IPS-20b (cell line): ENCODE data around the gene LIMK1.
"Not testable (repeated sequence)": the region's sequence is repeated elsewhere in the genome, so short reads cannot be mapped to it uniquely, and the experiment has no call there.

ENCODE experiments used
- H3K27ac ChIP-seq: one replicate; pipeline ENCODE4 v1.5.1; 2013; ENCODE audit warnings: low read length
- H3K27me3 ChIP-seq: 2 replicates; pipeline ENCODE4 v1.6.1; 2013; ENCODE audit warnings: mild to moderate bottlenecking, low read length, inconsistent platforms; ENCODE audit not compliant: insufficient read depth
- H3K36me3 ChIP-seq: 2 replicates; pipeline ENCODE4 v1.6.1; 2013; ENCODE audit warnings: low read depth, mild to moderate bottlenecking, inconsistent platforms, low read length, moderate library complexity; ENCODE audit not compliant: insufficient read depth
- H3K4me1 ChIP-seq: 2 replicates; pipeline ENCODE4 v1.6.1; 2013; ENCODE audit warnings: mild to moderate bottlenecking, control low read depth, inconsistent platforms, low read length, moderate library complexity; ENCODE audit not compliant: insufficient read depth
- H3K4me3 ChIP-seq: 2 replicates; pipeline ENCODE4 v1.5.1; 2013; ENCODE audit warnings: mild to moderate bottlenecking, low read length, inconsistent platforms
- H3K9ac ChIP-seq: 2 replicates; pipeline ENCODE4 v1.6.1; 2013; ENCODE audit warnings: low read depth, mild to moderate bottlenecking, inconsistent platforms, low read length, moderate library complexity
- H3K9me3 ChIP-seq: 2 replicates; pipeline ENCODE4 v1.6.1; 2013; ENCODE audit warnings: mild to moderate bottlenecking, low read depth, low read length, inconsistent platforms; ENCODE audit not compliant: insufficient read depth

Gene LIMK1

GRCh38 chr7:74143383-74143782 is 59.8 kb downstream of the LIMK1 start:
- no peak overlapping the region for H3K27ac ChIP-seq
- H3K27me3 ChIP-seq = no peaks in the 10 kb centered on the region
- peaks cover 10% of the 10 kb centered on the region; the same call in 1 of the 2 replicates for H3K4me1 ChIP-seq
- H3K9ac ChIP-seq = no peak overlapping the region
- H3K4me3 ChIP-seq = no peak overlapping the region
- H3K9me3 ChIP-seq = no peaks in the 10 kb centered on the region; the same call in 1 of the 2 replicates
- H3K36me3 ChIP-seq = no peaks in the 10 kb centered on the region

- Histone ChIP-seq H3K4me1 (no peaks in the 10 kb centered on the region), H3K27ac (no peak overlapping the region), H3K27me3 (no peaks in the 10 kb centered on the region), H3K9ac (no peak overlapping the region), H3K4me3 (no peak overlapping the region), H3K36me3 (no peaks in the 10 kb centered on the region), H3K9me3 (no peaks in the 10 kb centered on the region; the same call in 1 of the 2 replicates)
Observed at GRCh38 chr7:74148491-74148890, 64.9 kb downstream of the LIMK1 start.

- Histone ChIP-seq H3K9ac (no peak overlapping the region), H3K27ac (no peak overlapping the region), H3K36me3 (no peaks in the 10 kb centered on the region), H3K9me3 (no peaks in the 10 kb centered on the region; the same call in 1 of the 2 replicates), H3K4me1 (no peaks in the 10 kb centered on the region), H3K27me3 (no peaks in the 10 kb centered on the region), H3K4me3 (no peak overlapping the region)
Observed at GRCh38 chr7:74149071-74149470, 65.5 kb downstream of the LIMK1 start.

GRCh38 chr7:74149603-74150002 is 66.0 kb downstream of the LIMK1 start:
- no peaks in the 10 kb centered on the region for H3K36me3 ChIP-seq
- no peak overlapping the region for H3K9ac ChIP-seq
- no peaks in the 10 kb centered on the region for H3K4me1 ChIP-seq
- no peak overlapping the region for H3K27ac ChIP-seq
- no peaks in the 10 kb centered on the region; the same call in 1 of the 2 replicates for H3K9me3 ChIP-seq
- H3K4me3 ChIP-seq = no peak overlapping the region
- H3K27me3 ChIP-seq = no peaks in the 10 kb centered on the region

- H3K4me1 ChIP-seq = no peaks in the 10 kb centered on the region
- H3K9me3 ChIP-seq = no peaks in the 10 kb centered on the region
- no peak overlapping the region for H3K9ac ChIP-seq
- no peaks in the 10 kb centered on the region for H3K27me3 ChIP-seq
- H3K36me3 ChIP-seq = no peaks in the 10 kb centered on the region
- no peak overlapping the region for H3K27ac ChIP-seq
- no peak overlapping the region for H3K4me3 ChIP-seq
Observed at GRCh38 chr7:74153736-74154135, 70.1 kb downstream of the LIMK1 start.

GRCh38 chr7:74155810-74156395 is 72.3 kb downstream of the LIMK1 start:
- Histone ChIP-seq H3K27ac (no peak overlapping the region), H3K27me3 (no peaks in the 10 kb centered on the region), H3K36me3 (no peaks in the 10 kb centered on the region), H3K9me3 (no peaks in the 10 kb centered on the region), H3K4me1 (no peaks in the 10 kb centered on the region), H3K9ac (no peak overlapping the region), H3K4me3 (no peak overlapping the region)

- no peaks in the 10 kb centered on the region for H3K9me3 ChIP-seq
- no peaks in the 10 kb centered on the region for H3K36me3 ChIP-seq
- H3K4me3 ChIP-seq = no peak overlapping the region
- no peaks in the 10 kb centered on the region for H3K4me1 ChIP-seq
- no peak overlapping the region for H3K9ac ChIP-seq
- no peaks in the 10 kb centered on the region for H3K27me3 ChIP-seq
- H3K27ac ChIP-seq = no peak overlapping the region
Observed at GRCh38 chr7:74157605-74158004, 74.0 kb downstream of the LIMK1 start.

GRCh38 chr7:74164985-74165456 is 81.4 kb downstream of the LIMK1 start:
- Histone ChIP-seq H3K36me3 (no peaks in the 10 kb centered on the region), H3K9me3 (no peaks in the 10 kb centered on the region), H3K4me3 (no peak overlapping the region), H3K4me1 (0 out of 2 replicates have a peak, but pooled peaks cover 2% of the 10 kb centered on the region), H3K27me3 (no peaks in the 10 kb centered on the region), H3K9ac (no peak overlapping the region), H3K27ac (no peak overlapping the region)

GRCh38 chr7:74165867-74166593 is 82.4 kb downstream of the LIMK1 start:
- Histone ChIP-seq H3K9ac (no peak overlapping the region), H3K4me3 (no peak overlapping the region), H3K27me3 (no peaks in the 10 kb centered on the region), H3K27ac (no peak overlapping the region), H3K36me3 (no peaks in the 10 kb centered on the region), H3K4me1 (0 out of 2 replicates have a peak, but pooled peaks cover 2% of the 10 kb centered on the region), H3K9me3 (no peaks in the 10 kb centered on the region)

- H3K4me1 ChIP-seq, H3K4me3 ChIP-seq, H3K36me3 ChIP-seq, H3K27me3 ChIP-seq, H3K9me3 ChIP-seq, H3K9ac ChIP-seq, H3K27ac ChIP-seq: not testable (repeated sequence)
Observed at GRCh38 chr7:74167324-74167723, 83.7 kb downstream of the LIMK1 start.
